A673 (cell line): ENCODE data around the gene AIFM2.

Source experiments
- CTCF ChIP-seq: fragments of 300-800, 200-600 bp; sonication (generic); conservative IDR thresholded peaks from 2 replicates; pipeline ENCODE4 v1.5.1; 2017; ENCODE audit warnings: low read depth, mild to moderate bottlenecking, antibody characterized with exemption, low read length, moderate library complexity, mixed read lengths
- EZH2 ChIP-seq: fragments of 200-600 bp; sonication (generic); IDR thresholded peaks from 2 replicates; pipeline ENCODE4 v1.6.1; 2017; ENCODE audit warnings: borderline replicate concordance, low read depth, mild to moderate bottlenecking, mixed read lengths, antibody characterized with exemption, low read length; ENCODE audit not compliant: poor library complexity, severe bottlenecking

- TF ChIP-seq CTCF (no peak), EZH2 (no peak)
Observed at GRCh38 chr10:70070834-70071233, 61.8 kb downstream of the AIFM2 start.
